ENCODE measurements around the gene CLCNKA.
"Not testable (repeated sequence)": the region's sequence is repeated elsewhere in the genome, so short reads cannot be mapped to it uniquely, and the experiment has no call there.

CLCNKA gene

DNA sequence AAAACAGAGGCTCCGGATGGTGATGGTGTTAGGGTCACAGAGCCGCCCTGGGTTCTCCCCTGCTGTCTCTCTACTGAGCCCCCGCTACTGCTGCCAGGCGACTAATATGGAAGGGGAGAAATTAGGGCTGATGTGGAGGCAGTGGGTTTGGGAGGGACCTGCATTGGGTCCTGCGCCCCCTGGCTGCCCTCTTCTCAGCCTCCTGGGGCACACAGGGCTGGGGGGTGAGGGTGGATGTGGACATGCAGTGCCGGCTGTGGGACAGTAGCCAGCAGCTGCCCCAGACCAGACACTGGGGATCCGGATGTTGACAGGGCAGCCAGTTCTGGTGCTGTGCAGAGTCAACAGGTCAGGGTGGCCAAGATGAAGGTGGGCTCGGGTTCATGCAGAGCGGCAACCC lies 20.3 kb downstream of the CLCNKA start:
- no peak for DNase-seq (ENCODE audit: low spot score)

GRCh38 chr1:16042654-16043053 lies 20.8 kb downstream of the CLCNKA start:
- DNase-seq (ENCODE audit: low spot score) = not testable (repeated sequence)

DNA sequence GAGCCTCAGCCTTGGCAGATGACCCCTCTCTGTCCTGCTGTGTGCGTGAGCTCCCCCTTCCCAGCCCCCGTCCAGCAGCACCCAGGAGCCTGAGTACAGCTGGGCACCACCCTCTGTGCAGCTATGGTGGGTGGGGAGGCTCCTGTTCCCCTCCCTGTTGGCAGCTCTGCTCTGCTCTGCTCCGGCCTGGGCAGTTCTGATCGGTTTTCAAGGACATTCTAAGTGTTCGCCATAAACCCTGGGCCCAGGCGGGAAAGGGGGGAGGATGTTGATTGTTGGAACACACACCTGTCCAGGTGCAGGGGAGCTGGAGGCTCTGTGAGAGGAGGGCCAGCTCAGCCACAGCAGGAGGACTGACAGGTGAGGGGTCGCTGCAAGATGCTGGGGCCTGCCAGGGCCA lies 21.7 kb downstream of the CLCNKA start, which contains the start of gene CLCNKB:
Gene CLCNKB, plus strand, starts transcription at position 262 of the 400 bp plus-strand sequence. CDS start 711 bp downstream, outside the sequence.
- DNase-seq (ENCODE audit: low spot score) = no peak

- DNase-seq (ENCODE audit: low spot score) = no peak
These were observed 22.1 kb downstream of the CLCNKA start for GRCh38 chr1:16043950-16044349.

DNA sequence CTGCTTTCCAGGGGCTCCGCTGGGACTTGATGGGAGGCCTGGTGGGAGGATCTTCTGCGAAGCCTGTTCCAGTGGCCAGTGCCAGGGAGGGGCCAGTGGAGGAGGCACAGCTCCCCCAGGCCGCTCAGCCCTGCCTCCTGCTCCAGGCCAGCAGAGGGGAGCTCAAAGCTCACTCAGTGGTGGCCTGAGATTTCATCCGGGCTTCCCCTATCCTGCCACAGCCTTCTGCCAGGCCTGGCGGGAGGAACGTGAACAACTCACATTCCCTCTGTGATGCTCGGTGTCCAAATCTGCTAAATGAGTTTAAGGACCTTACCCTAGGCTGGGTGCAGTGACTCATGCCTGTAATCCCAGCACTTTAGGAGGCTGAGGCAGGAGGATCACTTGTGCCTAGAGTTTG lies 25.0 kb downstream of the CLCNKA start:
- DNase-seq (ENCODE audit: low spot score) = no peak

GRCh38 chr1:16047791-16048475 lies 26.1 kb downstream of the CLCNKA start:
- no peak for DNase-seq (ENCODE audit: low spot score)

DNA sequence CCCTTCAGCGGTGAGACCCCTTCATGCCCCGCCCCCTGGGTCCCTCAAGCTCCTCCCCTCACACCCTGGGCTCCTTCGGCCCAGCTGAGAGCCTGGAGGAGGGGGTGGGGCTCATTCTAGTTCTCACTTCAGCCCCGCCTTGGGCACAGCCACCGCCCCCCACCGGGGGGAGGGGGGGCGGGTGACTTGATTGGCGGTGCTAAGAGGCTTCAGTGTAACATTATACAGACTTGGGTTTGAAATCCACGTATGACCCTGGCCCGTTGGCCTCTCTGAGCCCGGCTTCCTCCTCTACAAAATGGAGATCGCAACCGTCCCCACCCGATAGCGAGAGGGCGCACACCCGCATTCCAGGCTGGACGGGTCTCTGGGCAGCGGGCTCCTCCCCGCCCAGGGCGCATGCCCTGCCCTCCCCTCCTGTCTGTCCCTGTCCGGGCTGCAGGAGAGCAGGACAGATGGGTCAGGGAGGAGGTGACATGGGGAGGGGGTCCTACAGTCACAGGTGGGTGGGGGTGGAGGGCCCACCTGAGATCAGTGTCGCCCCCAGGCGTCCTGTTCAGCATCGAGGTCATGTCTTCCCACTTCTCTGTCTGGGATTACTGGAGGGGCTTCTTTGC lies 26.8 kb downstream of the CLCNKA start:
- DNase-seq (ENCODE audit: low spot score) = no peak

GRCh38 chr1:16050328-16050727 lies 28.5 kb downstream of the CLCNKA start:
- no peak for DNase-seq (ENCODE audit: low spot score)

- no peak for DNase-seq (ENCODE audit: low spot score)
These were observed 29.2 kb downstream of the CLCNKA start for GRCh38 chr1:16051039-16051438.

DNA sequence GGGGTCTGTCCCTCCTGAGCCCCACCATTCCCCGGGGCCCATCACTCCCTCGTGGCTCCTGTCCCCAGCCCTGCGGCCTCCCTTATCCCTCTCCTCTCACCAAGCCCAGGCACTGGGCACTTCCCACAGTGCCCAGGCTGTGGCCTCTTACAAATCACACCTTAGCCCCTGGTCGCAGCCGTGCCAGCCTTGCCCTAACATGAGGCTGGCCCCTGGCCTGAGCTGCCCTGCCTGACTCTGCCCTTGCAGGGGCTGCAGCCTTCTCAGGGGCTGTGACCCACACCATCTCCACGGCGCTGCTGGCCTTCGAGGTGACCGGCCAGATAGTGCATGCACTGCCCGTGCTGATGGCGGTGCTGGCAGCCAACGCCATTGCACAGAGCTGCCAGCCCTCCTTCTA lies 30.1 kb downstream of the CLCNKA start:
- not testable (repeated sequence) for DNase-seq (ENCODE audit: low spot score)

- DNase-seq (ENCODE audit: low spot score) = no peak
These were observed 32.1 kb downstream of the CLCNKA start for GRCh38 chr1:16053781-16054502.

DNA sequence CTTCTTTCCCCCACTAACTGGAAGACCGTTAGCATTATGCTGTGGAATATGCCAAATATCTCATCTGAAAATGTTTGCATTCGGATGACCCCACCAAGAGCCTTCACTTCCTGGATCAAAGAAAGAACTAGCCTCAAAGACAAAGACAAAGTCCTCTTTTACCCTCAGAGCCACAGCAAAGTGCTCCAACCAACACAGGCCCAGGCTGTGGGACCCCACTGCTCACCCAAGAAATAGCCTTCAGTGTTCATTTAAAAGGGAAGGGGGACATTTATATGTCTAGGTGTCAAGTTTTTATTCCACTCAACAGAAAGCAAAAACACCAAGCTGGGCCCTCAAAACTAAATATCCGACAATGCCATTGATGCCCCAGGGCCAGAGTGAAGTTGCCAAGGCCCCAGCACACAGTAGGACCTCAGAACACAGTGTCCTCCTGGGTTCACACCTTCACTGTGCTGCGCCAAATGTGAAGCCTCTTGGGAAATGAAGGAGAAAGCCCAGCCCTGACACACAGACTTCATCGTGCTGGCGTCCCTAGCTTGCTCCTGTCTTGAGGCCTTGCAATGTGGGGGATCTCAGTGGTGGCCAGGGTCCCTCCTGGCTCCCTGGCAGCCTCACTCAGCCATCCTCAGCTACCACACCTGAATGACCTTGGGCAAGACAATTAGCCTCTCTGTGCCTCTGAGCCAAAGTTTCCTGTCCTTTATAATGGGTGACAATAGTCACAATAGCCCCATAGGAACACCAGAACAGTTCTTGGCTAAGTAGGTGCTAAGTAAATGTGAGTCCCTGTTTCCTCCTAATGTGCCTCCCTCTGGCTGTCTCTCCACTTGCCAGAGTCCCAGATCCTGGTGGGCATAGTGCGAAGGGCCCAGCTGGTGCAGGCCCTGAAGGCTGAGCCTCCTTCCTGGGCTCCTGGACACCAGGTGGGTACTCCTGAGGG lies 33.0 kb downstream of the CLCNKA start:
- DNase-seq (ENCODE audit: low spot score) = no peak

- DNase-seq (ENCODE audit: low spot score) = peak; percentile 87
These were observed 34.0 kb downstream of the CLCNKA start for GRCh38 chr1:16055613-16056520.

DNA sequence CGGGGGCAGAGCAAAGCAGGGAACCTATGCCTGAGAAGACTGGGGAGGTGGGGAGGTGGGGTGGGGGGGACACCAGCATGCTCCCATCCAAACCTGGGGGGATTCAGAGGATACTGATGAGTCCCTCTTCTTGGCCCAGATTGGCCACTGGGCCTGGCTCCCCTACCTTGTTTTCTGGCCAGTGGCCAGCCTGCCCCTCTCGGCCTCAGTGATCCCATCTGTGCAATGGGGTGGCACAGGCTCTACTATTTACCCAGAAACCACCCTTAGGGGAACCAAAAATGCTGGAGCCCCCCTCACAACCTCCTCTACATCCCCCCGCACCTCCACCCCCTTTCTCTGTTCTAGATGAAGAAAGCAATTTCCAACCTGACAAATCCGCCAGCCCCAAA lies 34.7 kb downstream of the CLCNKA start:
- not testable (repeated sequence) for DNase-seq (ENCODE audit: low spot score)

DNA sequence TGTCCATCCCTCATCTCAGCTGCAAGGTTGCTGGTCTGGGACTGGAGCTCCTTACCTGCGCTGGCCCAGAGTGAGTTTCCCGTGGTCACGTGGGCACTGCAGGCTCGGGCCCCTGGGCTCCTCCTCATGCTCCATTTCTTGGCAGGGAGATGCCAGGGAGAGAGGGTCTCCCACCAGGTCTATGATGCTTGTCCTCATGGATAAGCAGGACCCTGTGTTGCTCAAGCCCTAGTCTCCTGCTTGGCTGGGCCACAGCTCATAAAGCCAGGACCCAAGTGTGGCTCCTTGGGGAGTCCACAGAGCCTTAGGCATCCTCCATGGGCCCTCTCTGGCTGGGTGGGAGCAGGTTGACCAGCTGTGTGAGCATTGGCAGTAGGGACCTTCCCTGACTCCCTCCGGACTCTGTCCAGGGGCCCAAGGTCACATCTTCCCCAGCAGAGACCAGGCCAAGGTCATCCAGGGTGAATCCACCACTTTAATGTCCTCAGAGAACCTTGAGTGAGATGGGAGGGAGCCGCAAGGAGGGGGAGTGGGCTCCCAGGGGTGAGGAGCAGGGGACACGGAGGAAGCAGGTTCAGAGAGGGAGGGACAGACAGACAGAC lies 35.6 kb downstream of the CLCNKA start:
- DNase-seq (ENCODE audit: low spot score) = not testable (repeated sequence)

GRCh38 chr1:16058394-16059120 lies 36.7 kb downstream of the CLCNKA start:
- not testable (repeated sequence) for DNase-seq (ENCODE audit: low spot score)

DNA sequence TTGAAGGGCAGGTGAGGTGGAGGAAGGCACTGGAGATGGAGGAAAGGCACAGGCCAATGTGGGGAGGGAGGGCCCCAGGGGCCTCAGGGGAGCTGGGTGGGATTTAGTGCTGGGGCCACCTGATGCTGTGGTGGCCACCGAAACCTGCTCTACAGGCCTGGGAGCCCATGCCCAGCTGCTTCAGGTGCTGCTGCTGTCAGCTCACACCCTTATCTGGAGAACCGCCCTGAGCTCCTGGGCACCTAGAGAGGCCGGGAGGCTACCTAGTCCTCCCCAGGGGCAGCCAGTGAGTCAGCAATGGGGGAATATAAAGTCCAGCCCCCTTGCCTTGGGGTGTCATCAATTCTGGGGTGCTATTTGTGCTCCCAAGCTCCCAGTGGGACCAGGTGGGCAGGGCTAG lies 39.4 kb downstream of the CLCNKA start:
- no peak for DNase-seq (ENCODE audit: low spot score)

- DNase-seq (ENCODE audit: low spot score) = not testable (repeated sequence)
These were observed 40.3 kb downstream of the CLCNKA start for GRCh38 chr1:16061989-16062686.

GRCh38 chr1:16062687-16063075 lies 40.8 kb downstream of the CLCNKA start:
- not testable (repeated sequence) for DNase-seq (ENCODE audit: low spot score)
